ENCODE data around the gene CDH16.
"Not testable (repeated sequence)": the region's sequence is repeated elsewhere in the genome, so short reads cannot be mapped to it uniquely, and the experiment has no call there.

Gene CDH16

GRCh38 chr16:66871363-66871762, 47.3 kb downstream of the CDH16 start:
- DNase-seq (ENCODE audit: low spot score): not testable (repeated sequence)

- DNase-seq (ENCODE audit: low spot score): no peak
Observed at GRCh38 chr16:66869424-66869823, 49.3 kb downstream of the CDH16 start.

- DNase-seq (ENCODE audit: low spot score): no peak
Observed at GRCh38 chr16:66863707-66864106, 55.0 kb downstream of the CDH16 start.

- DNase-seq (ENCODE audit: low spot score): no peak
Observed at GRCh38 chr16:66862023-66862520, 56.6 kb downstream of the CDH16 start.

GRCh38 chr16:66859397-66860068, 59.2 kb downstream of the CDH16 start:
- no peak for DNase-seq (ENCODE audit: low spot score)

GRCh38 chr16:66858740-66859396, 59.8 kb downstream of the CDH16 start:
- DNase-seq (ENCODE audit: low spot score): no peak

All from iPS-NIHi11 (cell line).